Naive B cell (primary cell): ENCODE data around the gene CYP46A1. TPM values are rescaled to one million over a fixed set of nuclear protein-coding genes. Genes with fewer than 3 reads are reported as not detected.
A peak's percentile ranks its signal among the peaks of the same experiment; 100 is the strongest.

ENCODE experiments used
- ATAC-seq, 2 donors: fragments of 150-1000 bp; cut with Tn5 transposase; 2 replicates each; pipeline ENCODE4 v1.10.0; 2021; ENCODE audit warnings: low read depth in 2 of 2, mild to moderate bottlenecking in 2 of 2, moderate library complexity in 2 of 2
- DNase-seq: peaks from one replicate; pipeline ENCODE4 v3.0.0; 2022
- H3K27ac Mint-ChIP-seq, 6 donors: one replicate each; pipeline ENCODE4 v1.8.0; 2020 to 2022; ENCODE audit warnings: mild to moderate bottlenecking in 6 of 6, mixed read lengths in 6 of 6, moderate library complexity in 5 of 6, inconsistent platforms in 2 of 6
- H3K27me3 Mint-ChIP-seq, 3 donors: one replicate each; pipeline ENCODE4 v1.8.0; 2021 to 2022; ENCODE audit warnings: mixed read lengths in 3 of 3, mild to moderate bottlenecking in 1 of 3
- H3K36me3 Mint-ChIP-seq, 2 donors: one replicate each; pipeline ENCODE4 v1.8.0; 2020 to 2022; ENCODE audit warnings: mixed read lengths in 2 of 2, inconsistent platforms in 1 of 2, mild to moderate bottlenecking in 1 of 2
- H3K4me1 Mint-ChIP-seq, 3 donors: one replicate each; pipeline ENCODE4 v1.8.0; 2020 to 2022; ENCODE audit warnings: mixed read lengths in 3 of 3, inconsistent platforms in 1 of 3, mild to moderate bottlenecking in 1 of 3, moderate library complexity in 1 of 3
- H3K4me3 Mint-ChIP-seq, 8 donors: one replicate each; pipeline ENCODE4 v1.8.0; 2020 to 2022; ENCODE audit warnings: mild to moderate bottlenecking in 8 of 8, mixed read lengths in 8 of 8, moderate library complexity in 8 of 8, inconsistent platforms in 2 of 8
- H3K9me3 Mint-ChIP-seq, 7 donors: one replicate each; pipeline ENCODE4 v1.8.0; 2020 to 2022; ENCODE audit warnings: mixed read lengths in 7 of 7, mild to moderate bottlenecking in 5 of 7, inconsistent platforms in 2 of 7, moderate library complexity in 1 of 7
- polyA plus RNA-seq, 6 donors: library from polyadenylated mRNA; unstranded; fragments of 300-500 nt; fragmentation: Illumina TruSeq; gene quantifications; one replicate each; pipeline ENCODE4 v1.2.3, GENCODE V29; 2021; ENCODE audit warnings: low read depth in 6 of 6

CYP46A1 gene
- polyA plus RNA-seq, 6 donors from 2014 or later: not detected

DNA sequence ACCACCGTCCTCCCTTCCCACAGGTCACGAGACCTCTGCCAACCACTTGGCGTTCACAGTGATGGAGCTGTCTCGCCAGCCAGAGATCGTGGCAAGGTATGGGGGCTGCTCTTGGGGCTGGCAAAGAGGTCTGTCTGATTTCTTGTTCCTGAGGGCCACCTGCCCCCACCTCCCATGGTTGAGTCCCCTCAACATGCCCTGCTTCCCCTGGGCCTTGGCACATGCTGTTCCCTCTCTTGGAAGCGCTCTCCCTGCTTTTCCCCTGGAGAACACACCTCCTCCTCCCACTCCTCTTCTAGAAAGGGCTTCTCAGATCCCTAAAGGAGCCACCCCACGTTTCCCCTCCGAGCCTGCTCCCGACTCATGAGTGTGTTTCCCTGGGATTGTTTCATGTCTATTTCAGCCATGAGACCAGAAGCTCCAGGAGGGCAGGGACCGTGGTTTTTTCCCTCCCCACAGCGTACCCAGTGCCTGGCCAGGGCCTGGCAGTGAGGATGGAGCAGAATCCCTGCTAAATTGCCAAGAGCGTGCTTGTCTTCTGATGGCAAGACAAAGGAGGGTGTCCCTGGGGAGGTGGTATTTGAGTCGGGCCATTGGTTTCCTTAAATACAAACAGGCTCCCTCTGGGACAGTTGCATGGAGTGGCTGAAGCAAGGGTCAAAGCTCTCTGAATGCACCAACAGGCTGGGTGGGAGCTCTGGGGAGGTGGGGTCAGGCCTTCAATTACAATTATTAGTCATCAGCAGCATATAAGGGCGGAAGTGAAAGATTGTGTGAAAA is 34.1 kb downstream of the CYP46A1 start:
- ATAC-seq (no peak), DNase-seq (no peak)
- Mint-ChIP-seq H3K27ac (no peak overlapping the region), H3K9me3 (peaks cover 0 to 3% (median 0%) of the 10 kb centered on the region in 7 donors), H3K27me3 (peaks cover 0 to 22% (median 17%) of the 10 kb centered on the region in 3 donors), H3K4me3 (no peak overlapping the region), H3K36me3 (no peaks in the 10 kb centered on the region), H3K4me1 (no peaks in the 10 kb centered on the region)

DNA sequence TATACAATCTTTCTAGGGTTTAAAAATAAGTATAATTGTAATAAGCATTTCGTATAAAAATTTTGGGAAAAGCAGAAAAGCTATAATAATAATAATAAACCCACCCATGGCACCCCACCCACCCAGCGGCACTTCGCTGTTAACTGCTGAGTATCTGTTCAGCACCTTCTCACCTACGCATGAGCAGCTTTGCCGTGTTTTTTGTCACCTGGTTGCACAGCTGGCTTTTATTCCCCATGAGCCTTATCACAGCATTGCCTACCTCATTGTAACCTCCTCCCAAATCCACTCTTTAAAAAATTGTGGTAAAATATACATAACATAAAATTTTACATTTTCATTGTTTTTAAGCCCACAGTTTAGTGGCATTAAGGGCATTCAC is 34.7 kb downstream of the CYP46A1 start:
- no peak for DNase-seq
- H3K4me1 Mint-ChIP-seq: no peaks in the 10 kb centered on the region

DNA sequence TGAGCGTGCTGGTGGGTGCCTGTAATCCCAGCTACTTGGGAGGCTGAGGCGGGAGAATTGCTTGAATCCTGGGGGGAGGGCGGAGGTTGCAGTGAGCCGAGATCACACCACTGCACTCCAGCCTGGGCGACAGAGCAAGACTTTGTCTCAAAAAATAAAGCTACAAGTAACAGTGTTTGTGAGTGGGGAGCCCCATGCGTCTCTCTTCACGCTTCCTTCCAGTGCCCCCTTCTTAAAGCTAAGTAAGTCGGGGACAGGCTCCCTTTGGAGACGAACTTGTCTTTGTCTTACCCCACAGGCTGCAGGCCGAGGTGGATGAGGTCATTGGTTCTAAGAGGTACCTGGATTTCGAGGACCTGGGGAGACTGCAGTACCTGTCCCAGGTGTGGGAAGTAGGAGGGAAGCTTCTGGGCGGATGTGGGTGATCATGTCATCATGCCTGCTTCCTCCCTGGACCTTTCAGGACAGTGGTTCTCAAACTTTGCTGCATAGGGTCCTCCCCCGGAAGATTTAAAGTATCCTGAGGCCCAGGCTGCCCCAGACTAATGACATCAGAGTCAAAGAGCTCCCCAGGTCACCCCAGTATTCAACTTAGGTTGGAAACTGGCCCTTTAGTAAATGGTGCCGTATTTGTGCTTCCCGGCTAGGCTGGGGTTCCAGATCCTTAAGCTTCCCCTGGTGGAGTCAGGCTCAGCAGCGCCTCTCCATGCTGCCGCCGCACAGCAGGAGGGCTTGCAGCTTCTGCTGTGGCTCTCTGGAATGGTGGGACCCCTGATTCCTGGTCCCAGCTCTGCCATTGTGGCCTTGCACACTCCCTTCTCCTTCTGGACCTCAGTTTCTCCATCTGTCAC is 37.1 kb downstream of the CYP46A1 start:
- H3K36me3 Mint-ChIP-seq: no peaks in the 10 kb centered on the region
- peaks cover 5 to 44% (median 26%) of the 10 kb centered on the region in 3 donors for H3K27me3 Mint-ChIP-seq
- no peaks in the 10 kb centered on the region for H3K9me3 Mint-ChIP-seq
- ATAC-seq (no peak), DNase-seq (no peak)
- H3K4me3 Mint-ChIP-seq: no peak overlapping the region
- no peaks in the 10 kb centered on the region for H3K4me1 Mint-ChIP-seq
- no peak overlapping the region for H3K27ac Mint-ChIP-seq

More for the DNA sequence above, 34.7 kb downstream of the CYP46A1 start:
- ATAC-seq: no peak
- no peak overlapping the region for H3K27ac Mint-ChIP-seq
- no peaks in the 10 kb centered on the region for H3K9me3 Mint-ChIP-seq
- H3K27me3 Mint-ChIP-seq: peaks cover 5 to 22% (median 17%) of the 10 kb centered on the region in 3 donors
- no peaks in the 10 kb centered on the region for H3K36me3 Mint-ChIP-seq
- no peak overlapping the region for H3K4me3 Mint-ChIP-seq

- no peak for DNase-seq
- ATAC-seq: no peak
Measured at GRCh38 chr14:99721792-99722516, 37.9 kb downstream of the CYP46A1 start.

GRCh38 chr14:99722741-99723140 is 38.6 kb downstream of the CYP46A1 start:
- Mint-ChIP-seq H3K36me3 (no peaks in the 10 kb centered on the region), H3K27me3 (peaks cover 5 to 52% (median 30%) of the 10 kb centered on the region in 3 donors), H3K27ac (no peak overlapping the region), H3K9me3 (no peaks in the 10 kb centered on the region), H3K4me3 (no peak overlapping the region), H3K4me1 (no peaks in the 10 kb centered on the region)
- no peak for DNase-seq
- no peak for ATAC-seq

More at GRCh38 chr14:99721792-99722516, 37.9 kb downstream of the CYP46A1 start:
- Mint-ChIP-seq H3K27ac (peak overlapping the region in 1 of 6 donors; percentile 67), H3K4me1 (no peaks in the 10 kb centered on the region), H3K36me3 (no peaks in the 10 kb centered on the region), H3K9me3 (no peaks in the 10 kb centered on the region), H3K4me3 (no peak overlapping the region), H3K27me3 (peaks cover 5 to 44% (median 26%) of the 10 kb centered on the region in 3 donors)

GRCh38 chr14:99724196-99724891 is 40.2 kb downstream of the CYP46A1 start:
- ATAC-seq (no peak), DNase-seq (no peak)
- Mint-ChIP-seq H3K4me3 (peak overlapping the region in 1 of 8 donors; percentile 31), H3K4me1 (no peaks in the 10 kb centered on the region), H3K27me3 (peaks cover 5 to 62% (median 36%) of the 10 kb centered on the region in 3 donors), H3K27ac (peak overlapping the region in 1 of 6 donors; percentile 21), H3K36me3 (no peaks in the 10 kb centered on the region), H3K9me3 (no peaks in the 10 kb centered on the region)

DNA sequence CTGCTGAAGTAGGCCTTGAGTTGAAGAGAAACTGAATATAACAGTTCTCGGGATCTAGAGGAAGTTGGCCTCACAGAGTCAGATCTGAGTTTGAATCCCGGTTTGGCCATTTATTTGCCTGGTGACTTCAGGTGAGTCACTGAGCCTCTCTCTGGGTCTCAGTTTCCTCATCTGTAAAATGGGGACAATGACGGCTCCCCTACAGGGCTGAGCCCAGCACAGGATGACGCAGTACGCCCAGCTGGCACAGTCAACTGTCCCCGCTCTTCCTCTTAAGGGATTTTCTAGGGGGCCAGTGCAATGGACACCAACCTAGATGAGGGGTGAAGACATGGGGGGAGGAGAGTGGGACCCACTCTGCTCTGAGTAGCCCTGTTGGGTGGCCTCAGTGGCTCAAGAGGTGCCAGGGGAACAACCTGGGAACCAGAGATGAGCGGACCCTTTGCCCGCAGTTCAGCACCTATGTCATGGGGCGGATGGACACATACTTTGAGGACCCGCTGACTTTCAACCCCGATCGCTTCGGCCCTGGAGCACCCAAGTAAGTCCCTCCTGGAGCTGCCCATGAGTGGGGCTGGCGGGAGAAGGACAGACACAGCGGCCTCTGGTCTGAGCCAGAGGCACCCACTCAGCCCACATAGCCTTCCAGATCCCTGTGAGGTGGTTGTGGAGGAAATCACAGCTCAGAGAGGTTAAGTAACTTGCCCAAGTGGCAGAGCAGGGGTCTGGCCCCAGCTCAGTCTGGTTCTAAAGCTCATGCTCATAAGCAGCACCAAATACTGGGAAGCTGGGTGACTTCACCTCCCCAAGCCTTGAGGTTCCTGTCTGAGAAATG is 41.1 kb downstream of the CYP46A1 start:
- Mint-ChIP-seq H3K9me3 (no peaks in the 10 kb centered on the region), H3K4me3 (no peak overlapping the region), H3K4me1 (no peaks in the 10 kb centered on the region), H3K36me3 (no peaks in the 10 kb centered on the region), H3K27me3 (peaks cover 5 to 67% (median 38%) of the 10 kb centered on the region in 3 donors), H3K27ac (no peak overlapping the region)
- ATAC-seq: no peak
- DNase-seq: no peak

GRCh38 chr14:99725774-99726537 is 41.9 kb downstream of the CYP46A1 start:
- no peak for ATAC-seq
- H3K4me3 Mint-ChIP-seq: no peak overlapping the region
- no peak for DNase-seq
- peaks cover 5 to 73% (median 38%) of the 10 kb centered on the region in 3 donors for H3K27me3 Mint-ChIP-seq
- H3K9me3 Mint-ChIP-seq: no peaks in the 10 kb centered on the region
- no peak overlapping the region for H3K27ac Mint-ChIP-seq
- H3K4me1 Mint-ChIP-seq: peaks cover 0 to 5% (median 3%) of the 10 kb centered on the region in 3 donors
- H3K36me3 Mint-ChIP-seq: no peaks in the 10 kb centered on the region

DNA sequence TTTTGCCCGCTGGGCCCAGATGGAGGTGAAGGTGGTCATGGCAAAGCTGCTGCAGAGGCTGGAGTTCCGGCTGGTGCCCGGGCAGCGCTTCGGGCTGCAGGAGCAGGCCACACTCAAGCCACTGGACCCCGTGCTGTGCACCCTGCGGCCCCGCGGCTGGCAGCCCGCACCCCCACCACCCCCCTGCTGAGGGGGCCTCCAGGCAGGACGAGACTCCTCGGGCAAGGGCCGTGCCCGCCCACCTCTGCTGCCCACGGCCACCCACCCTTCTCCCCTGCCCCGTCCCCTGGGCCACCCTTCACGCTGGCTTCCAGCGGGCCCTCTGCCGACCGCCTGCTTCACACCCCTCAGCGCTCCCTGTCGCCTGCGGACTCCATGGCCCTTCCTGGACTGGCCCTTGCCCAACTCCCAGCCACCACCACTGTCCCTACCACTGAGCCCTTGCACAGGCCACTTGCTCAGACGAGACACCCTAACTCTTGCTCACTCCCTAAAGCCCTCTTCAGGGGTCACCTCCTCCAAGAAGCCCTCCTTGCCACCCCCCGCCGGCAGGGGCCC is 42.5 kb downstream of the CYP46A1 start:
- Mint-ChIP-seq H3K9me3 (no peaks in the 10 kb centered on the region), H3K4me1 (peaks cover 0 to 5% (median 3%) of the 10 kb centered on the region in 3 donors), H3K27me3 (peaks cover 5 to 80% (median 38%) of the 10 kb centered on the region in 3 donors), H3K4me3 (no peak overlapping the region), H3K27ac (peak overlapping the region in 1 of 6 donors; percentile 83), H3K36me3 (no peaks in the 10 kb centered on the region)
- DNase-seq (no peak), ATAC-seq (no peak)

GRCh38 chr14:99727096-99727870 is 43.2 kb downstream of the CYP46A1 start:
- ATAC-seq: no peak
- no peak for DNase-seq
- no peak overlapping the region for H3K4me3 Mint-ChIP-seq

More at GRCh38 chr14:99727096-99727870, 43.2 kb downstream of the CYP46A1 start:
- peak overlapping the region in 1 of 6 donors; percentile 83 for H3K27ac Mint-ChIP-seq
- peaks cover 5 to 82% (median 41%) of the 10 kb centered on the region in 3 donors for H3K27me3 Mint-ChIP-seq
- H3K36me3 Mint-ChIP-seq: no peaks in the 10 kb centered on the region
- H3K9me3 Mint-ChIP-seq: no peaks in the 10 kb centered on the region
- H3K4me1 Mint-ChIP-seq: peaks cover 0 to 5% (median 3%) of the 10 kb centered on the region in 3 donors
